HepG2 (cell line): Measurements from ENCODE around the gene CHMP6. TPM values are rescaled to one million over a fixed set of nuclear protein-coding genes. Genes with fewer than 3 reads are reported as not detected.
A peak's percentile ranks its signal among the peaks of the same experiment; 100 is the strongest.

Experiments
- CBX1 ChIP-seq: IDR thresholded peaks from one replicate; pipeline ENCODE4 v1.6.1; 2016; ENCODE audit warnings: antibody characterized with exemption, low read depth
- FOXJ3 ChIP-seq: sonication (generic); formaldehyde crosslinking; IDR thresholded peaks from 2 replicates; pipeline ENCODE4 v1.4.0; 2020; ENCODE audit warnings: missing genetic modification reagents, mild to moderate bottlenecking, borderline replicate concordance
- GZF1 ChIP-seq: sonication (generic); formaldehyde crosslinking; IDR thresholded peaks from 2 replicates; pipeline ENCODE4 v1.5.1; 2020; ENCODE audit warnings: mild to moderate bottlenecking, missing genetic modification reagents
- IRX3 ChIP-seq: sonication (generic); formaldehyde crosslinking; IDR thresholded peaks from 2 replicates; pipeline ENCODE4 v1.8.1; 2023; ENCODE audit warnings: mild to moderate bottlenecking, low read depth, missing genetic modification reagents, borderline replicate concordance
- JARID2 ChIP-seq: sonication (generic); formaldehyde crosslinking; IDR thresholded peaks from 2 replicates; pipeline ENCODE4 v1.8.1; 2023; ENCODE audit warnings: missing genetic modification reagents, inconsistent platforms; ENCODE audit not compliant: insufficient replicate concordance
- MIER2 ChIP-seq: IDR thresholded peaks from 2 replicates; pipeline ENCODE4 v1.6.1; 2016; ENCODE audit warnings: missing biosample characterization, missing genetic modification reagents
- MLLT10 ChIP-seq: sonication (generic); formaldehyde crosslinking; IDR thresholded peaks from 2 replicates; pipeline ENCODE4 v1.4.0; 2020; ENCODE audit warnings: missing genetic modification reagents
- RAD21 ChIP-seq: fragments of 450-650 bp; formaldehyde crosslinking; IDR thresholded peaks from 2 replicates; pipeline ENCODE4 v1.5.0; 2020; ENCODE audit warnings: mild to moderate bottlenecking
- RXRA ChIP-seq: sonication (generic); formaldehyde crosslinking; IDR thresholded peaks from 2 replicates; pipeline ENCODE4 v1.5.1; 2020; ENCODE audit warnings: missing genetic modification reagents
- SIX1 ChIP-seq: sonication (generic); formaldehyde crosslinking; IDR thresholded peaks from 2 replicates; pipeline ENCODE4 v1.4.0; 2020; ENCODE audit warnings: missing genetic modification reagents, borderline replicate concordance
- SNAPC2 ChIP-seq: sonication (generic); formaldehyde crosslinking; IDR thresholded peaks from 2 replicates; pipeline ENCODE4 v1.8.1; 2022; ENCODE audit warnings: mild to moderate bottlenecking, missing genetic modification reagents
- SRSF9 ChIP-seq: fragments of 200-400 bp; formaldehyde crosslinking; IDR thresholded peaks from 2 replicates; pipeline ENCODE4 v1.6.1; 2018; ENCODE audit warnings: borderline replicate concordance, mild to moderate bottlenecking, low read depth, low read length; ENCODE audit not compliant: insufficient read depth, poor library complexity, severe bottlenecking
- TEAD3 ChIP-seq: optimal IDR thresholded peaks from 2 replicates; pipeline ENCODE3; 2016; ENCODE audit warnings: borderline replicate concordance
- YEATS4 ChIP-seq: sonication (generic); formaldehyde crosslinking; IDR thresholded peaks from 2 replicates; pipeline ENCODE4 v1.4.0; 2020; ENCODE audit warnings: missing genetic modification reagents, borderline replicate concordance
- ZNF224 ChIP-seq: sonication (generic); formaldehyde crosslinking; IDR thresholded peaks from 2 replicates; pipeline ENCODE4 v1.5.0; 2020; ENCODE audit warnings: mild to moderate bottlenecking, missing genetic modification reagents
- ZNF598 ChIP-seq: sonication (generic); formaldehyde crosslinking; IDR thresholded peaks from 2 replicates; pipeline ENCODE4 v1.5.1; 2020; ENCODE audit warnings: mild to moderate bottlenecking, missing genetic modification reagents, borderline replicate concordance
- ZSCAN9 ChIP-seq: IDR thresholded peaks from 2 replicates; pipeline ENCODE4 v1.6.1; 2016; ENCODE audit warnings: borderline replicate concordance
- polyA plus RNA-seq, 8 experiments: library from polyadenylated mRNA; depleted of rRNA in 3 of 8; stranded (reverse) in 7 of 8; unstranded in 1 of 8; fragments of >200 nt; fragmentation: Illumina TruSeq in 4 of 8; extraction: Trizol in 4 of 8; gene quantifications; 2 replicates each; pipeline versions ENCODE4 v1.2.1 to v1.2.3, GENCODE V29; 2011 to 2016; ENCODE audit warnings: low read depth in 4 of 8, missing spikeins in 1 of 8, mixed read lengths in 1 of 8; ENCODE audit not compliant: insufficient read depth in 1 of 8
- total RNA-seq, 5 experiments: library from RNA; depleted of rRNA; stranded (reverse); fragments of >200 nt; fragmentation: Illumina TruSeq; extraction: Trizol; gene quantifications; 2 replicates each; pipeline ENCODE4 v1.2.3, GENCODE V29; 2016; ENCODE audit warnings: low read depth in 1 of 5
- TF ChIP-seq, protein P1 (sequence below): sonication (generic); formaldehyde crosslinking; IDR thresholded peaks from 2 replicates; pipeline ENCODE4 v1.4.0; 2020; ENCODE audit warnings: missing genetic modification reagents, borderline replicate concordance
- TF ChIP-seq, protein P2 (sequence below): sonication (generic); formaldehyde crosslinking; IDR thresholded peaks from 2 replicates; pipeline ENCODE4 v1.4.0; 2020; ENCODE audit warnings: missing genetic modification reagents
- TF ChIP-seq, protein P3 (sequence below): sonication (generic); formaldehyde crosslinking; IDR thresholded peaks from 2 replicates; pipeline ENCODE4 v1.9.0; 2022; ENCODE audit warnings: missing genetic modification reagents, mild to moderate bottlenecking, borderline replicate concordance
- TF ChIP-seq, protein P4 (sequence below): sonication (generic); formaldehyde crosslinking; IDR thresholded peaks from 2 replicates; pipeline ENCODE4 v1.8.0; 2022; ENCODE audit warnings: missing genetic modification reagents, mild to moderate bottlenecking, borderline replicate concordance
- TF ChIP-seq, protein P5 (sequence below): sonication (generic); formaldehyde crosslinking; conservative IDR thresholded peaks from 2 replicates; pipeline ENCODE4 v1.4.0; 2020; ENCODE audit warnings: missing genetic modification reagents

CHMP6 gene
- total and polyA plus RNA-seq, 2 of the 13 experiments (the other 11 are each of a cell fraction or from before 2014, with no cell fraction given) = 11.1 to 24.2 TPM

DNA sequence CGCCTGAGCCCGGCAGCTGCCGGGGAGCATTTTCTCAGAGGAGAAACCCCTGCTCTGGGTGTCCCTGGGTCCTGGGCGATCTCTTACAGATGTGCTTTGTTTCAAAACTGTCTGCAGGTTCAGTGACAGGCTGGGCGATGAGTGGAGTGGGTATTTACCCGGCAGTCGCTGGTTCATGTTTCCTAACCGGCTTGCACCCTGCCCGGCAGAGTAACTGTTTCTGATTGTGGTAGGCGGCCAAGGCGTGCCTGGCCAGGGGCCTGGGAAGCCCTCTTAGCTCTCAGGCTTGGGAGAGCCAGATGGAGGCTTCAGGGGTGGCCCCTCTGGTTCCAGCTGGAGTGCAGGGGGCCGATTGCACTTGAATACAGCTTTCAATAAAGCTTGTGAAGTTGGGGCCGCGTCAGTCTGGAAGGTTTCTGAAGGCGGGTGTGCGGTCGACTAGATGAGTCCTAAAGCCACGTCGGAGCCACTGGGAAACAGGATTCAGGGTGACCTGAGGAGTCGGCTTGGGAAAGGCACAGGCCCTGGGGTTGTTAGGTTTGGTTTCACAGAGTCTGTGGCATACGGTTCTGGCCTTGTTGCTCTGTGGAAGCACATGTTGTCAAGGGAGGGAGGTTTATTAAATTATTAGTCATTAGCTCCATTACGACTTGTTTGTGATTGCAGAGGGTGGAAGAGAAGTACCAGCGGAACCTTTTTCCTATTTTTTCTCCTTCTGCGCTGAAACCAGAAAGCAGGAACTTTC lies 44.7 kb downstream of the CHMP6 start (continued):
- TF ChIP-seq, protein P1, sequence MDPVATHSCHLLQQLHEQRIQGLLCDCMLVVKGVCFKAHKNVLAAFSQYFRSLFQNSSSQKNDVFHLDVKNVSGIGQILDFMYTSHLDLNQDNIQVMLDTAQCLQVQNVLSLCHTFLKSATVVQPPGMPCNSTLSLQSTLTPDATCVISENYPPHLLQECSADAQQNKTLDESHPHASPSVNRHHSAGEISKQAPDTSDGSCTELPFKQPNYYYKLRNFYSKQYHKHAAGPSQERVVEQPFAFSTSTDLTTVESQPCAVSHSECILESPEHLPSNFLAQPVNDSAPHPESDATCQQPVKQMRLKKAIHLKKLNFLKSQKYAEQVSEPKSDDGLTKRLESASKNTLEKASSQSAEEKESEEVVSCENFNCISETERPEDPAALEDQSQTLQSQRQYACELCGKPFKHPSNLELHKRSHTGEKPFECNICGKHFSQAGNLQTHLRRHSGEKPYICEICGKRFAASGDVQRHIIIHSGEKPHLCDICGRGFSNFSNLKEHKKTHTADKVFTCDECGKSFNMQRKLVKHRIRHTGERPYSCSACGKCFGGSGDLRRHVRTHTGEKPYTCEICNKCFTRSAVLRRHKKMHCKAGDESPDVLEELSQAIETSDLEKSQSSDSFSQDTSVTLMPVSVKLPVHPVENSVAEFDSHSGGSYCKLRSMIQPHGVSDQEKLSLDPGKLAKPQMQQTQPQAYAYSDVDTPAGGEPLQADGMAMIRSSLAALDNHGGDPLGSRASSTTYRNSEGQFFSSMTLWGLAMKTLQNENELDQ (CRISPR knock-in tag) = no peak
- TF ChIP-seq TEAD3 = no peak
- TF ChIP-seq CBX1 = no peak
- no peak for TF ChIP-seq FOXJ3 (CRISPR knock-in tag)
- TF ChIP-seq IRX3 (CRISPR knock-in tag) = no peak
- no peak for TF ChIP-seq ZNF224 (CRISPR knock-in tag)
- no peak for TF ChIP-seq JARID2 (CRISPR knock-in tag)
- no peak for TF ChIP-seq RXRA (CRISPR knock-in tag)
- no peak for TF ChIP-seq MLLT10
- TF ChIP-seq, protein P2, sequence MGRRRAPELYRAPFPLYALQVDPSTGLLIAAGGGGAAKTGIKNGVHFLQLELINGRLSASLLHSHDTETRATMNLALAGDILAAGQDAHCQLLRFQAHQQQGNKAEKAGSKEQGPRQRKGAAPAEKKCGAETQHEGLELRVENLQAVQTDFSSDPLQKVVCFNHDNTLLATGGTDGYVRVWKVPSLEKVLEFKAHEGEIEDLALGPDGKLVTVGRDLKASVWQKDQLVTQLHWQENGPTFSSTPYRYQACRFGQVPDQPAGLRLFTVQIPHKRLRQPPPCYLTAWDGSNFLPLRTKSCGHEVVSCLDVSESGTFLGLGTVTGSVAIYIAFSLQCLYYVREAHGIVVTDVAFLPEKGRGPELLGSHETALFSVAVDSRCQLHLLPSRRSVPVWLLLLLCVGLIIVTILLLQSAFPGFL (CRISPR knock-in tag) = no peak
- TF ChIP-seq ZNF598 = peak; percentile 85; the same call in 1 of the 2 replicates
- TF ChIP-seq, protein P3, sequence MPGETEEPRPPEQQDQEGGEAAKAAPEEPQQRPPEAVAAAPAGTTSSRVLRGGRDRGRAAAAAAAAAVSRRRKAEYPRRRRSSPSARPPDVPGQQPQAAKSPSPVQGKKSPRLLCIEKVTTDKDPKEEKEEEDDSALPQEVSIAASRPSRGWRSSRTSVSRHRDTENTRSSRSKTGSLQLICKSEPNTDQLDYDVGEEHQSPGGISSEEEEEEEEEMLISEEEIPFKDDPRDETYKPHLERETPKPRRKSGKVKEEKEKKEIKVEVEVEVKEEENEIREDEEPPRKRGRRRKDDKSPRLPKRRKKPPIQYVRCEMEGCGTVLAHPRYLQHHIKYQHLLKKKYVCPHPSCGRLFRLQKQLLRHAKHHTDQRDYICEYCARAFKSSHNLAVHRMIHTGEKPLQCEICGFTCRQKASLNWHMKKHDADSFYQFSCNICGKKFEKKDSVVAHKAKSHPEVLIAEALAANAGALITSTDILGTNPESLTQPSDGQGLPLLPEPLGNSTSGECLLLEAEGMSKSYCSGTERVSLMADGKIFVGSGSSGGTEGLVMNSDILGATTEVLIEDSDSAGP (CRISPR knock-in tag) = 0 out of 2 replicates have a peak, but pooled peaks have one; percentile 10
- TF ChIP-seq YEATS4 = no peak
- TF ChIP-seq, protein P4, sequence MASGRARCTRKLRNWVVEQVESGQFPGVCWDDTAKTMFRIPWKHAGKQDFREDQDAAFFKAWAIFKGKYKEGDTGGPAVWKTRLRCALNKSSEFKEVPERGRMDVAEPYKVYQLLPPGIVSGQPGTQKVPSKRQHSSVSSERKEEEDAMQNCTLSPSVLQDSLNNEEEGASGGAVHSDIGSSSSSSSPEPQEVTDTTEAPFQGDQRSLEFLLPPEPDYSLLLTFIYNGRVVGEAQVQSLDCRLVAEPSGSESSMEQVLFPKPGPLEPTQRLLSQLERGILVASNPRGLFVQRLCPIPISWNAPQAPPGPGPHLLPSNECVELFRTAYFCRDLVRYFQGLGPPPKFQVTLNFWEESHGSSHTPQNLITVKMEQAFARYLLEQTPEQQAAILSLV (CRISPR knock-in tag) = no peak
- TF ChIP-seq SIX1 (CRISPR knock-in tag) = no peak
- TF ChIP-seq, protein P5, sequence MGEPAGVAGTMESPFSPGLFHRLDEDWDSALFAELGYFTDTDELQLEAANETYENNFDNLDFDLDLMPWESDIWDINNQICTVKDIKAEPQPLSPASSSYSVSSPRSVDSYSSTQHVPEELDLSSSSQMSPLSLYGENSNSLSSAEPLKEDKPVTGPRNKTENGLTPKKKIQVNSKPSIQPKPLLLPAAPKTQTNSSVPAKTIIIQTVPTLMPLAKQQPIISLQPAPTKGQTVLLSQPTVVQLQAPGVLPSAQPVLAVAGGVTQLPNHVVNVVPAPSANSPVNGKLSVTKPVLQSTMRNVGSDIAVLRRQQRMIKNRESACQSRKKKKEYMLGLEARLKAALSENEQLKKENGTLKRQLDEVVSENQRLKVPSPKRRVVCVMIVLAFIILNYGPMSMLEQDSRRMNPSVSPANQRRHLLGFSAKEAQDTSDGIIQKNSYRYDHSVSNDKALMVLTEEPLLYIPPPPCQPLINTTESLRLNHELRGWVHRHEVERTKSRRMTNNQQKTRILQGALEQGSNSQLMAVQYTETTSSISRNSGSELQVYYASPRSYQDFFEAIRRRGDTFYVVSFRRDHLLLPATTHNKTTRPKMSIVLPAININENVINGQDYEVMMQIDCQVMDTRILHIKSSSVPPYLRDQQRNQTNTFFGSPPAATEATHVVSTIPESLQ (CRISPR knock-in tag) = no peak
- TF ChIP-seq ZSCAN9 (CRISPR knock-in tag) = no peak
- TF ChIP-seq SRSF9 = no peak
- no peak for TF ChIP-seq MIER2
- no peak for TF ChIP-seq RAD21 (CRISPR knock-in tag)
- TF ChIP-seq SNAPC2 = no peak
- TF ChIP-seq GZF1 (CRISPR knock-in tag) = no peak
